A673 (cell line): ENCODE data around the gene RASA2. TPM values are rescaled to one million over a fixed set of nuclear protein-coding genes. Genes with fewer than 3 reads are reported as not detected.

Source experiments
- BruUV-seq: library from RNA; stranded (reverse); fragments of 400-500 nt; replicated peaks from 2 replicates; lab custom pipeline; 2021; lab: Mats Ljungman, UMichigan
- CTCF ChIA-PET: fragments of 300-600 bp; sonication (Branson Sonifier 250); formaldehyde crosslinking; loops from one replicate; lab custom pipeline; 2022; ENCODE audit warnings: antibody characterized with exemption; lab: Charles Lee
- POLR2A ChIA-PET: fragments of 300-600 bp; sonication (Branson Sonifier 250); formaldehyde crosslinking; loops from one replicate; lab custom pipeline; 2022; ENCODE audit warnings: antibody characterized with exemption; ENCODE audit not compliant: low non-redundant PET; lab: Charles Lee
- DNase-seq: peaks from one replicate; pipeline ENCODE4 v3.0.0-alpha.2; 2015; ENCODE audit warnings: low spot score
- H3K27ac ChIP-seq: fragments of 200-600 bp; sonication (generic); 2 replicates; pipeline ENCODE4 v1.5.1; 2016; ENCODE audit warnings: mixed run types, low read depth, mild to moderate bottlenecking, mixed read lengths, antibody characterized with exemption, low read length; ENCODE audit not compliant: poor library complexity, severe bottlenecking
- H3K27me3 ChIP-seq: fragments of 200-600 bp; sonication (generic); replicated peaks from 2 replicates; pipeline ENCODE4 v1.6.1; 2017; ENCODE audit warnings: mixed run types, low read depth, mild to moderate bottlenecking, mixed read lengths, antibody characterized with exemption, low read length; ENCODE audit not compliant: insufficient read depth, poor library complexity
- H3K36me3 ChIP-seq: fragments of 200-600 bp; sonication (generic); 2 replicates; pipeline ENCODE4 v1.6.1; 2016; ENCODE audit warnings: mixed run types, mild to moderate bottlenecking, mixed read lengths, antibody characterized with exemption, low read length; ENCODE audit not compliant: insufficient read depth, poor library complexity, severe bottlenecking
- H3K4me1 ChIP-seq: fragments of 200-600 bp; sonication (generic); 2 replicates; pipeline ENCODE4 v1.6.1; 2017; ENCODE audit warnings: mixed run types, mild to moderate bottlenecking, mixed read lengths, antibody characterized with exemption, low read length; ENCODE audit not compliant: insufficient read depth, poor library complexity, severe bottlenecking
- H3K4me3 ChIP-seq: fragments of 200-600 bp; sonication (generic); 2 replicates; pipeline ENCODE4 v1.5.1; 2016; ENCODE audit warnings: low read depth, mixed run types, mild to moderate bottlenecking, mixed read lengths, low read length; ENCODE audit not compliant: poor library complexity, severe bottlenecking
- H3K9me3 ChIP-seq: fragments of 200-600 bp; sonication (generic); 2 replicates; pipeline ENCODE4 v1.6.1; 2016; ENCODE audit warnings: mixed run types, low read depth, mild to moderate bottlenecking, mixed read lengths, antibody characterized with exemption, low read length; ENCODE audit not compliant: poor library complexity, severe bottlenecking
- EZH2 ChIP-seq: fragments of 200-600 bp; sonication (generic); IDR thresholded peaks from 2 replicates; pipeline ENCODE4 v1.6.1; 2017; ENCODE audit warnings: borderline replicate concordance, low read depth, mild to moderate bottlenecking, mixed read lengths, antibody characterized with exemption, low read length; ENCODE audit not compliant: poor library complexity, severe bottlenecking
- intact Hi-C: fragments of 100-400 bp; cut with micrococcal nuclease; formaldehyde crosslinking; loops from one replicate; pipeline ENCODE4 v1.10.0; 2022; ENCODE audit not compliant: unreplicated experiment
- total RNA-seq: library from RNA; stranded (reverse); gene quantifications from 2 replicates; pipeline ENCODE4 v1.2.3, GENCODE V29; 2021
- TF ChIP-seq, protein P1 (sequence below): fragments of 300-800, 200-600 bp; sonication (generic); conservative IDR thresholded peaks from 2 replicates; pipeline ENCODE4 v1.5.1; 2017; ENCODE audit warnings: low read depth, mild to moderate bottlenecking, antibody characterized with exemption, low read length, moderate library complexity, mixed read lengths

Gene RASA2
- total RNA-seq, 1 experiment from 2014 or later = 17.1 TPM

DNA sequence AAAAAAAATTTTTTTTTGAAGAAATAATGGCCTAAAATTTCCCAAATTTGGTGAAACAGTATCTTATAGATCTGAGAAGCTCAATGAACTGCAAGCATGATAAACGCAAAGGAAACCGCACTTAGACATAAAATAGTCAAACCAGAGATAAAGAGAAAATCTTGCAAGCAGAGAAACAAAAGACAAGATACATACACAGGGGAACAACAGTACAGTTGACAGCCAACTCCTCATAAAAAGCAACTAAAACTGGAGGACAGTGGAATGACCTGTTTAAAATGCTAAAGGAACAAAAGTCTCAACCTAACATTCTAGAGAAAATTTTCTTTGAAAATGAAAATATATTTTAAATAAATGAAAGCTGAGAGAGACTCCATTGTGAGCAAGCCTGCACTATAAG is 107.5 kb downstream of the RASA2 start:
- peaks cover 32% of the 10 kb centered on the region for H3K36me3 ChIP-seq
- BruUV-seq = no TSS peak
- POLR2A ChIA-PET = no interaction called here

DNA sequence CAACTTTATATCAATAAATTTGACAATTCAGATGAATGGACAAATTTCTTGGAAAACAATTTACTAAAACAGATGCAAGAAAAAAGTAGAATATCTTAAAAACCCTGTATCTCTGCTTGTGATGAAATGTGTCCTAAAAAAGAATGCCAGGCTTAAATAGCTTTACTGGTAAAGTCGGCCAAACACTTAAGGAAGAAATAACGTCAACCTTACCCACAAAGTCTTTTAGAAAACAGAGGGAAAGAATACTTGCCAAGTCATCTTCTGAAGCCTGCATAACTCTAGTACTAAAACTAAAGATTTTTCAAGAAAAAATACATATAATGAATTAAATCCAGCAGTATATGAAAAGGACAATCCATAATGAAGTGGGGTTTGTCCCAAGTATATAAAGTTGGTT is 111.1 kb downstream of the RASA2 start:
- H3K36me3 ChIP-seq = peaks cover 17% of the 10 kb centered on the region
- peaks cover 15% of the 10 kb centered on the region for H3K9me3 ChIP-seq
- no peak for DNase-seq
- ChIA-PET POLR2A (no interaction called here), CTCF (no interaction called here)
- H3K27ac ChIP-seq = no peak overlapping the region
- TF ChIP-seq, protein P1, sequence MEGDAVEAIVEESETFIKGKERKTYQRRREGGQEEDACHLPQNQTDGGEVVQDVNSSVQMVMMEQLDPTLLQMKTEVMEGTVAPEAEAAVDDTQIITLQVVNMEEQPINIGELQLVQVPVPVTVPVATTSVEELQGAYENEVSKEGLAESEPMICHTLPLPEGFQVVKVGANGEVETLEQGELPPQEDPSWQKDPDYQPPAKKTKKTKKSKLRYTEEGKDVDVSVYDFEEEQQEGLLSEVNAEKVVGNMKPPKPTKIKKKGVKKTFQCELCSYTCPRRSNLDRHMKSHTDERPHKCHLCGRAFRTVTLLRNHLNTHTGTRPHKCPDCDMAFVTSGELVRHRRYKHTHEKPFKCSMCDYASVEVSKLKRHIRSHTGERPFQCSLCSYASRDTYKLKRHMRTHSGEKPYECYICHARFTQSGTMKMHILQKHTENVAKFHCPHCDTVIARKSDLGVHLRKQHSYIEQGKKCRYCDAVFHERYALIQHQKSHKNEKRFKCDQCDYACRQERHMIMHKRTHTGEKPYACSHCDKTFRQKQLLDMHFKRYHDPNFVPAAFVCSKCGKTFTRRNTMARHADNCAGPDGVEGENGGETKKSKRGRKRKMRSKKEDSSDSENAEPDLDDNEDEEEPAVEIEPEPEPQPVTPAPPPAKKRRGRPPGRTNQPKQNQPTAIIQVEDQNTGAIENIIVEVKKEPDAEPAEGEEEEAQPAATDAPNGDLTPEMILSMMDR = no peak
- TF ChIP-seq EZH2 = no peak
- no peaks in the 10 kb centered on the region for H3K27me3 ChIP-seq
- H3K4me3 ChIP-seq = no peak overlapping the region
- no TSS peak for BruUV-seq
- intact Hi-C loops = no loop called here
- H3K4me1 ChIP-seq = no peaks in the 10 kb centered on the region

More for the DNA sequence above, 107.5 kb downstream of the RASA2 start:
- Histone ChIP-seq H3K27me3 (no peaks in the 10 kb centered on the region), H3K4me3 (no peak overlapping the region), H3K4me1 (no peaks in the 10 kb centered on the region), H3K9me3 (peaks cover 9% of the 10 kb centered on the region), H3K27ac (no peak overlapping the region)
- no peak for TF ChIP-seq EZH2
- TF ChIP-seq, protein P1 = no peak
- intact Hi-C loops = no loop called here
- CTCF ChIA-PET = no interaction called here
- no peak for DNase-seq

DNA sequence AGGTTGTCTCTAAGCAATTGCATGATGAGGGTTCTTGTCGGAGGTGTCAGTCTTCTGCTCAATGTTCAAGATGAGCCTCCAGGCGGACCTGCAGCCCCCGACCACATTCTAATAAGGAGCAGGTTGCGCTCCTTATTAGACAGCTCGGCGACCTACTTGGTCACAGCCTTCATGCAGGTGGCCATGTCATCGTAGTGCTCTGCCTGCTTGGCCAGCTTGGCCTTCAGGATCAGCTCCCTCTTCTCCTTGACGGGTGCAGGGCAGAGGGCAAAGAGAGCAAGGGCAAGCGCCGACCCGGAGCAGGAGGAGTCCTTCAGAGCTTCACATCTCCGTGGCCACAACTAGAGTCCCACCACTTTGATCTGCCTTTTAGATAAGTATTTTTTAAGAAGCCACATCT is 113.5 kb downstream of the RASA2 start:
- no peak for DNase-seq
- ChIA-PET CTCF (no interaction called here), POLR2A (no interaction called here)
- H3K27ac ChIP-seq = no peak overlapping the region
- TF ChIP-seq EZH2 = no peak
- TF ChIP-seq, protein P1 = no peak
- H3K4me1 ChIP-seq = no peaks in the 10 kb centered on the region
- H3K9me3 ChIP-seq = peaks cover 7% of the 10 kb centered on the region
- peaks cover 14% of the 10 kb centered on the region for H3K36me3 ChIP-seq
- no peaks in the 10 kb centered on the region for H3K27me3 ChIP-seq
- intact Hi-C loops = no loop called here
- BruUV-seq = no TSS peak
- no peak overlapping the region for H3K4me3 ChIP-seq
